Spleen (tissue), 7 donors: ENCODE measurements around the gene EYS.

Experiments used
- POLR2A ChIP-seq, 3 donors: fragments of 450-650 bp; IDR thresholded peaks; one replicate each; pipeline ENCODE4 v1.5.1; 2017; ENCODE audit warnings: antibody characterized with exemption in 3 of 3, mild to moderate bottlenecking in 1 of 3
- POLR2AphosphoS5 ChIP-seq, 3 donors: sonication (generic); formaldehyde crosslinking; IDR thresholded peaks; one replicate each; pipeline ENCODE4 v1.5.1; 2017; ENCODE audit warnings: antibody characterized with exemption in 3 of 3
- TF ChIP-seq, protein P1 (sequence below), 11 experiments: fragments of 200-600 bp in 7 of 11; fragments of 450-650 bp in 4 of 11; sonication (generic) in 4 of 11; IDR thresholded peaks in 8 of 11; conservative IDR thresholded peaks in 3 of 11; 1 replicate in 7 of 11; 2 replicates in 4 of 11; pipeline versions ENCODE4 v1.4.0 to v1.8.0; 2016 to 2021; ENCODE audit warnings: antibody characterized with exemption in 11 of 11, inconsistent platforms in 4 of 11, mild to moderate bottlenecking in 1 of 11
- donor health status: DM: no; HTN: no; CAD: no; lungs with moderate emphysema.
- donor health status: DM: no; HTN: no; CAD: no.
- donor health status: DM: no; HTN: no; CAD: no.

DNA sequence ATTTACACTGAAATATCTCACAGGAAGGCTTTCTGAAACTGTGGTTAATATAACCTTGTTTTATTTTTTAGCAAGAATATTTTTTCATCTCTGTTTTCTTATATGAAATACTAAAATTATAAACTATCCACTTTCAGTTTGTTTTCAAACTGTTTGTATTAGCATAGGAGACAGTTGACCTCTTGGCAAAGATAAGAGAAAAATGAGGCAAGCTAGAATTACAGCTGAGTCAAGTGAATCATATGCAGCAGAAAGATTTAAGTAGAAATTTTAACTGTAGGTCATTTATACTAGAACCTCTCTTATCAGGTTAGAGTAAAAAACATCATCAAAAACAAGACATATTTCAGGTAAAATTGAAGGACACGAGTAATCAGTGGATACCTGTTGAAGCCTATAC lies 1278.8 kb downstream of the EYS start:
- TF ChIP-seq, protein P1, sequence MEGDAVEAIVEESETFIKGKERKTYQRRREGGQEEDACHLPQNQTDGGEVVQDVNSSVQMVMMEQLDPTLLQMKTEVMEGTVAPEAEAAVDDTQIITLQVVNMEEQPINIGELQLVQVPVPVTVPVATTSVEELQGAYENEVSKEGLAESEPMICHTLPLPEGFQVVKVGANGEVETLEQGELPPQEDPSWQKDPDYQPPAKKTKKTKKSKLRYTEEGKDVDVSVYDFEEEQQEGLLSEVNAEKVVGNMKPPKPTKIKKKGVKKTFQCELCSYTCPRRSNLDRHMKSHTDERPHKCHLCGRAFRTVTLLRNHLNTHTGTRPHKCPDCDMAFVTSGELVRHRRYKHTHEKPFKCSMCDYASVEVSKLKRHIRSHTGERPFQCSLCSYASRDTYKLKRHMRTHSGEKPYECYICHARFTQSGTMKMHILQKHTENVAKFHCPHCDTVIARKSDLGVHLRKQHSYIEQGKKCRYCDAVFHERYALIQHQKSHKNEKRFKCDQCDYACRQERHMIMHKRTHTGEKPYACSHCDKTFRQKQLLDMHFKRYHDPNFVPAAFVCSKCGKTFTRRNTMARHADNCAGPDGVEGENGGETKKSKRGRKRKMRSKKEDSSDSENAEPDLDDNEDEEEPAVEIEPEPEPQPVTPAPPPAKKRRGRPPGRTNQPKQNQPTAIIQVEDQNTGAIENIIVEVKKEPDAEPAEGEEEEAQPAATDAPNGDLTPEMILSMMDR (IDR thresholded peaks at IDR 0.05 in 8 of 11, conservative IDR thresholded peaks at IDR 0.05 in 3 of 11), result no peak
- TF ChIP-seq POLR2AphosphoS5 (IDR thresholded peaks at IDR 0.05) (no peak), POLR2A (IDR thresholded peaks at IDR 0.05) (no peak)
